HG03039 (cell line): Measurements from ENCODE around the gene POM121C.
"Not testable (repeated sequence)": the region's sequence is repeated elsewhere in the genome, so short reads cannot be mapped to it uniquely, and the experiment has no call there.

Source experiments
- ATAC-seq: cut with Tn5 transposase; IDR thresholded peaks from one replicate; pipeline ENCODE4 v1.9.1; 2021; ENCODE audit warnings: mild to moderate bottlenecking, moderate library complexity; ENCODE audit not compliant: unreplicated experiment

The POM121C gene

DNA sequence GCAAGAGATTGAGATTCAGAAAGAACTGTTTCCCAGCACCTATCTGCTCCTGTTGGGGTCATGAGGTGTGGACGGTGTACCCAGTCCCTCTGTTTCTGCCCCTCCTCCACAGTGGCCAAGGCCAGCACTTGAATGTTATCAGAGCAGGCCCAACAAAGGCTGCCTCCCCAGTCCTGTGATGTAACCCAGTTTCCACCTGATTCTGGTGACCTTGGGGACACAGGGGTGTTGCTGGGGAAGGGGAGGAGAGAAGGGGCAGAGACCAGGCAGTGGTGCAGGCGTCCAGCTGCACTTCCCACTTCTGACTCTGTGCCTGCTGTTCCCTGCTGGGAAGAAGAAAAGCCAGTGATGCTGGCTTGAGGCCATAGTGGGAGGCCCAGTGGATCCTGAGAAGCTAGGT, 88.2 kb downstream of the POM121C start:
- ATAC-seq, result not testable (repeated sequence)

DNA sequence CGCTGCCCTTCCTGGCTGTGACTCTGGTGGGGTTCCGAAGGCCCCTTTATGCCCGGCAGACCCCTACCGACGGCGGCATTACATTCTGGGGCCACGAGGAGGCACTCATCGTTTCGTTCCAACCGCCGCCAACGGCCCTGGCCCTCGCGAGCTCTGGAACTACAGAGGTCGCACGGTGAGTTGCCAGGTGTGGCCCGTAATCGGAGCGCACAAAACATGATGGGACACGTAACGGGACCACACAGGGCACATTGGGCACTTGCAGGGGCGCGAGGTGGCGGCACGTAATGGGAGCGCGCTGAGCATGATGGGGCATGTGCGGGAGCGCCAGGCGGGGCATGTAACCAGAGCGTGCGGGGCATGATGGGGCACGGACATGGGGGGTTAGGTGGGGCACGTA, 90.8 kb downstream of the POM121C start, which contains the start of gene TRIM73:
TSS of gene TRIM73 (plus strand) at position 301 of the 400 bp plus-strand sequence. CDS start 3,305 bp downstream, outside the sequence.
- ATAC-seq, result not testable (repeated sequence)

DNA sequence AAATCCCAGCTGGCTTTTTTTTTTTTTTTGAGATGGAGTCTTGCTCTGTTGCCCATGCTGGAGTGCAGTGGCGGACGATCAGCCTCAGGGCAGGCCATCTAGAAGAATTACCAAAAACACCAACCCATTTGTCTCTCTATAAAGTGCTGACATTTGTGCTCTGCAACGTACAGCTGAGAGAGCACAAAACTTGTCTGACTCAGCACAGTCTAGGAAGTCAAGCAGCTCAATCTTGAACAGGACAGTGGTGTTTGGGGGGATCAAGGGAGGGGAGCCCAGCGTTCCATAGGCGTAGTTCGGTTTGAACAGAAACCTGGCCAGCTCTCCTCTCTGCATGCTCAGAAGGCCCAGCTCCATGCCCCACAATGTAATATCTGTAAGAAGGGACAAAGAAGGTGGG, 92.9 kb downstream of the POM121C start:
- not testable (repeated sequence) for ATAC-seq

DNA sequence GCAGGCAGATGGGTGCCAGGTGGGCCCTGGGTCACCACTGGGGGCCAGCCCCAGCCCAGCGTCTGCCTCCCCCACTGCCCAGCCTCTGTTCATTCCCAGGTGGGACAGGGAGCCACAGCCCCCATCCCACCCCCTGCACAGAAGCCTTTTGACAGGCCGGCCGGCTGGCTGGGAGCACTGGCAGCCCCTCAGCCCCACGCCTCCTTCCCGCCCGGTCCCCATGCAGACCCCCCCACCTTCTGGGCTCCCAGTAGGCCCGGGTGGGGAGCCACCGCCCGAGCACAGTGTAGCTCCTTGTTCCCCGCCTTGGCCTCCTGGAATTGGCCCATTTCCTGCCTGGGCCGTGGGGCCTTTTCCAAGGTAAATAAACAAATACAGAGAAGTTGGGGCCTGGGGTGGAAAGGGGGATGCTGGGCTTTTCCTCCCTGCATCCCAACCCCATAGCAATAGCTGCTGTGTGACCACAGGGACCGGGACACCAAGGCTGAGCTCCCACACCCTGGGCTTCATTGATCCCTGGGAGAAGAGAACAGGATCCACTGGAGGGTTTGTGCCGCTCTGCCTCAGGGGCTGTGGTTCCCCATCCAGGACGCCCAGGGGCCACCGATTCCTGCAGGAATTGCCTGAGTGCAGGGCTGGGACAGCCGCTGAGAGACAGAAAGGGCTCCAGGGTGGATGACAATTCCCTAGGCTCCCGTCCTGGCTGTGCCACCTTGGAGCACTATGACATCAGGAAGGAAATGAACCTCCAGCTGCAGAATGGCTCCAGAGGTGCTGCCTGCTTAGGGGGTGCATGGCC, 111.4 kb downstream of the POM121C start:
- ATAC-seq, result not testable (repeated sequence)

DNA sequence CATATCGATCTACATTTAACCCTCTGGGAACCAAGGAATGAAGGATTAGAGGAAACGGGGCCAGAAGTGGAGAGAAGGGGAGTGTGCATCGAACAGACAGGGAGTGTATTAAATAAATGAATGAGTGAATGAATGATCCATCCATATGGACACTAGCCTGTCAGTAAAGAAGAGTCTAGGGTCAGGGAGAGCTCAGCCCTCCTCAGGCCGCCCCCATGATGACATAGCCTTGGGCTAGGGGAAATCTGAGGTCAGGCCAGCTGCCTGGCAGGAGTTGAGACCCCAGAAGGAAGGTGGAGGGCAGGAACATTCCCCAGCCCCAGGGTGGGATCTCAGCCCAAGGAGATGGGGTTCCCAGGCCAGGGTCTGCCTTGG, 112.0 kb downstream of the POM121C start:
- ATAC-seq, result not testable (repeated sequence)

DNA sequence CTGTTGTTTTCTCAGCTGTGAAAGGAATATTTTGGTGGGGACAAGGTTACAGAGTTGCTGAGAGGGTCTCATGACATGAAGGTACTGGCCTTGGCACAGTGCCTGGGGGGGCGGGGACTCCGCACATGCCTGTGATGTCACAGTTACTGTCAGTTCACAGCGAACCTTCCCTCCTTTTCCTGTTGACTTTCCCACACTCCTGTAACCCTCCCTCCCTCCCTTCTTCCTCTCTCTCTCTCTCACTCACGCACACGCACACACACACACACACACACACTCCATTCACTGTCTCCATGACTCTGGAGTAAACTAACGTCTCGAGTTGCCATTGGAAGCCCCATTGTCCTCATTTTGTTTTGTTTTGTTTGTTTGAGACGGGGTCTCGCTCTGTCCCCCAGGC, 118.8 kb downstream of the POM121C start:
- ATAC-seq, result not testable (repeated sequence)
